HepG2 (cell line): ENCODE measurements around the gene VGLL4. TPM values are rescaled to one million over a fixed set of nuclear protein-coding genes. Genes with fewer than 3 reads are reported as not detected.
A peak's percentile ranks its signal among the peaks of the same experiment; 100 is the strongest.

Experiments
- ATAC-seq: fragments of 200-7000 bp; cut with Tn5 transposase; 3 replicates; pipeline ENCODE4 v1.9.1; 2020; ENCODE audit warnings: mild to moderate bottlenecking, moderate library complexity
- BruUV-seq: library from RNA; stranded (reverse); fragments of 400-500 nt; replicated peaks from 2 replicates; lab custom pipeline; 2021; lab: Mats Ljungman, UMichigan
- CTCF ChIA-PET: fragments of 300-600 bp; formaldehyde crosslinking; extraction: SDS; loops from one replicate; lab custom pipeline; 2021; ENCODE audit warnings: low total read pairs, inconsistent platforms, low intra/inter-chr PET ratio; lab: Yijun Ruan, JAX
- POLR2A ChIA-PET: fragments of 350-600 bp; sonication (Branson Sonifier 250); formaldehyde crosslinking; loops from one replicate; lab custom pipeline; 2020; ENCODE audit warnings: antibody characterized with exemption, inconsistent platforms; lab: Yijun Ruan, JAX
- DNase-seq: peaks from one replicate; pipeline ENCODE4 v3.0.0-alpha.2; 2015; ENCODE audit warnings: low spot score
- FAIRE-seq: peaks from 3 replicates; lab custom pipeline; 2011; peaks lifted over from hg19 to GRCh38; lab: Jason Lieb, UNC
- H2AFZ ChIP-seq: one replicate; pipeline ENCODE4 v1.6.1; 2011; ENCODE audit warnings: low read length, inconsistent platforms
- H3K27ac ChIP-seq: fragments of 300-600 bp; 3 replicates; pipeline ENCODE4 v1.8.0; 2011; ENCODE audit warnings: mixed run types, mild to moderate bottlenecking, mixed read lengths, low read length, inconsistent platforms; ENCODE audit not compliant: insufficient read depth; ENCODE audit errors: extremely low read length
- H3K27me3 ChIP-seq, 2 experiments: fragments of 200-600 bp in 1 of 2; 2 replicates in 1 of 2; 3 replicates in 1 of 2; pipeline versions ENCODE4 v1.6.0 to v1.8.0; 2011; ENCODE audit warnings: low read length in 2 of 2, mild to moderate bottlenecking in 2 of 2, moderate library complexity in 2 of 2, inconsistent platforms in 1 of 2; ENCODE audit not compliant: insufficient read depth in 2 of 2, control insufficient read depth in 1 of 2
- H3K36me3 ChIP-seq, 2 experiments: fragments of 200-600 bp in 1 of 2; replicated peaks in 1 of 2; 2 replicates in 1 of 2; 3 replicates in 1 of 2; pipeline versions ENCODE4 v1.5.1 to v1.8.0; 2011; ENCODE audit warnings: low read length in 2 of 2, inconsistent platforms in 1 of 2; ENCODE audit not compliant: insufficient read depth in 2 of 2, control insufficient read depth in 1 of 2
- H3K4me1 ChIP-seq: 2 replicates; pipeline ENCODE4 v1.5.1; 2012; ENCODE audit warnings: low read length, inconsistent platforms; ENCODE audit not compliant: insufficient read depth
- H3K4me2 ChIP-seq: 2 replicates; pipeline ENCODE4 v1.6.0; 2011; ENCODE audit warnings: low read depth, low read length, inconsistent platforms
- H3K4me3 ChIP-seq, 3 experiments: fragments of 200-600 bp in 1 of 3; sonication (generic), shearing (Covaris generic) in 1 of 3; replicated peaks in 1 of 3; 2 replicates each; pipeline ENCODE4 v1.5.1; 2011 to 2016; ENCODE audit warnings: low read length in 3 of 3, inconsistent platforms in 2 of 3, low read depth in 2 of 3, mild to moderate bottlenecking in 2 of 3, control low read depth in 1 of 3, mixed read lengths in 1 of 3; ENCODE audit not compliant: insufficient read depth in 1 of 3
- H3K79me2 ChIP-seq: one replicate; pipeline ENCODE4 v1.6.1; 2011; ENCODE audit warnings: low read length, inconsistent platforms; ENCODE audit not compliant: insufficient read depth
- H3K9ac ChIP-seq: 2 replicates; pipeline ENCODE4 v1.6.0; 2011; ENCODE audit warnings: mild to moderate bottlenecking, low read depth, low read length, inconsistent platforms; ENCODE audit not compliant: insufficient read depth
- H3K9me3 ChIP-seq: 2 replicates; pipeline ENCODE4 v1.5.1; 2012; ENCODE audit warnings: mild to moderate bottlenecking, low read length
- H4K20me1 ChIP-seq: 2 replicates; pipeline ENCODE4 v1.6.0; 2011; ENCODE audit warnings: inconsistent platforms, mild to moderate bottlenecking, low read length, moderate library complexity; ENCODE audit not compliant: insufficient read depth
- HNF4A ChIP-seq: sonication (generic); formaldehyde crosslinking; IDR thresholded peaks from 2 replicates; pipeline ENCODE4 v1.4.0; 2020; ENCODE audit warnings: missing genetic modification reagents
- KAT7 ChIP-seq: IDR thresholded peaks from 2 replicates; pipeline ENCODE4 v1.6.1; 2018; ENCODE audit warnings: borderline replicate concordance, missing compliant biosample characterization
- LCORL ChIP-seq, 2 experiments: fragments of 450-650 bp in 1 of 2; sonication (generic) in 1 of 2; formaldehyde crosslinking in 1 of 2; IDR thresholded peaks; 2 replicates each; pipeline versions ENCODE4 v1.5.0 to v1.6.1; 2017 to 2020; ENCODE audit warnings: antibody characterized with exemption in 1 of 2, missing genetic modification reagents in 1 of 2
- MEF2D ChIP-seq: sonication (generic); formaldehyde crosslinking; IDR thresholded peaks from 2 replicates; pipeline ENCODE4 v1.5.1; 2020; ENCODE audit warnings: mild to moderate bottlenecking, missing genetic modification reagents
- NR2F2 ChIP-seq: IDR thresholded peaks from 2 replicates; pipeline ENCODE4 v1.6.1; 2012; ENCODE audit warnings: low read depth, inconsistent platforms, borderline replicate concordance
- SKI ChIP-seq: fragments of 450-650 bp; IDR thresholded peaks from one replicate; pipeline ENCODE4 v1.6.1; 2018; ENCODE audit warnings: mild to moderate bottlenecking; ENCODE audit not compliant: partially characterized antibody
- SOX13 ChIP-seq, 3 experiments: fragments of 450-650 bp in 1 of 3; sonication (generic) in 1 of 3; formaldehyde crosslinking in 1 of 3; IDR thresholded peaks in 2 of 3; conservative IDR thresholded peaks in 1 of 3; 2 replicates each; pipeline versions ENCODE4 v1.5.0 to v1.6.1; 2016 to 2020; ENCODE audit warnings: antibody characterized with exemption in 1 of 3, mild to moderate bottlenecking in 1 of 3, missing compliant biosample characterization in 1 of 3, missing genetic modification reagents in 1 of 3, moderate library complexity in 1 of 3
- ZNF569 ChIP-seq: sonication (generic); formaldehyde crosslinking; IDR thresholded peaks from 2 replicates; pipeline ENCODE4 v1.5.0; 2020; ENCODE audit warnings: mild to moderate bottlenecking, missing genetic modification reagents, moderate library complexity, borderline replicate concordance
- ZNF589 ChIP-seq: sonication (generic); formaldehyde crosslinking; conservative IDR thresholded peaks from 2 replicates; pipeline ENCODE4 v1.8.0; 2022; ENCODE audit warnings: mild to moderate bottlenecking, moderate library complexity, missing genetic modification reagents
- WGBS: methylation state at CpG from one replicate; pipeline ENCODE4 v1.1.6; 2017; ENCODE audit warnings: low lambda C conversion rate; 5-methylcytosine and 5-hydroxymethylcytosine counted together
- in situ Hi-C: cut with HindIII; loops from 2 replicates; pipeline ENCODE4 v1.10.0; 2017; ENCODE audit warnings: low pct_unique_long_range_greater_than_20kb; ENCODE audit not compliant: extremely low pct_ligation_motif_present
- intact Hi-C: fragments of 100-400 bp; cut with micrococcal nuclease; formaldehyde crosslinking; loops from one replicate; pipeline ENCODE4 v1.10.0; 2022; ENCODE audit not compliant: unreplicated experiment
- polyA plus RNA-seq, 8 experiments: library from polyadenylated mRNA; depleted of rRNA in 3 of 8; stranded (reverse) in 7 of 8; unstranded in 1 of 8; fragments of >200 nt; fragmentation: Illumina TruSeq in 4 of 8; extraction: Trizol in 4 of 8; gene quantifications; 2 replicates each; pipeline versions ENCODE4 v1.2.1 to v1.2.3, GENCODE V29; 2011 to 2016; ENCODE audit warnings: low read depth in 4 of 8, missing spikeins in 1 of 8, mixed read lengths in 1 of 8; ENCODE audit not compliant: insufficient read depth in 1 of 8
- total RNA-seq, 5 experiments: library from RNA; depleted of rRNA; stranded (reverse); fragments of >200 nt; fragmentation: Illumina TruSeq; extraction: Trizol; gene quantifications; 2 replicates each; pipeline ENCODE4 v1.2.3, GENCODE V29; 2016; ENCODE audit warnings: low read depth in 1 of 5
- TF ChIP-seq, protein P1 (sequence below): sonication (generic); formaldehyde crosslinking; IDR thresholded peaks from 2 replicates; pipeline ENCODE4 v1.4.0; 2020; ENCODE audit warnings: missing genetic modification reagents

VGLL4 gene
- total and polyA plus RNA-seq, 2 of the 13 experiments (the other 11 are each of a cell fraction or from before 2014, with no cell fraction given): 23.2 to 39.0 TPM

DNA sequence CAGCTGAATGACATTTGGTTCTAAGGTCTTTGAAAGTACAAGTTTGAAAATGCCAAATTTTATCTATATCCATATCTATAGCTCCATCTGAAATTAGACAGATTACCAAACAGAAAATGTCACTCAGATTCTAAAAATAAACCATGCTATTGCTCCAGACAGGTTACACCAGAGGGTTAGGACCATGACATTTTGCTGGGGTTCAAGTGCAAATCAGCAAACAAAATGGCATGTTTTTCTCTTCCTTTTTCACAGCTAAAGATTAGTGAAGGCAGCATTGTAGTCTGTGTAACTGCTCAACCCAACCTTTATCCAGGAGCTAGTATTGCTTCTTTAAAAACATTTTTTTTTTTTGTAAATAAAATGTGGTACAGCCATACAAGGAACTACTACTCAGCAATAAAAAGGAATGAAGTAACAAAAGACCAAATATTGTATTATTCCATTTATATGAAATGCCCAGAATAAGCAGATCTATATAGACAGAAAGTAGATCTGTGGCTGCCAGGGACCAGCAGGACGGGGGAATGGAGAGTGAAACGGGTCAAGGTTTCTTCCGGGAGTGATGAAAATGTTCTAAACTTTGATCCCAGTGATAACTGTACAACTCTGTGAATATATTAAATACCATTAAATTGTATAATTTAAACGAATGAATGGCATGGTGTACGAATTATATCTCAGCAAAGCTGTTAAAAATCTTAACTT is 18.2 kb downstream of the VGLL4 start (continued):
- 0 out of 2 replicates have a peak, but pooled peaks have one; percentile 6 for TF ChIP-seq NR2F2
- TF ChIP-seq KAT7 (CRISPR knock-in tag): no peak
- peak; percentile 69 for TF ChIP-seq SKI
- TF ChIP-seq HNF4A (CRISPR knock-in tag): peak; percentile 40; the same call in 1 of the 2 replicates
- no peak for TF ChIP-seq LCORL (IDR thresholded peaks at IDR 0.05)
- TF ChIP-seq LCORL (CRISPR knock-in tag; IDR thresholded peaks at IDR 0.05): 0 out of 2 replicates have a peak, but pooled peaks have one; percentile 26

DNA sequence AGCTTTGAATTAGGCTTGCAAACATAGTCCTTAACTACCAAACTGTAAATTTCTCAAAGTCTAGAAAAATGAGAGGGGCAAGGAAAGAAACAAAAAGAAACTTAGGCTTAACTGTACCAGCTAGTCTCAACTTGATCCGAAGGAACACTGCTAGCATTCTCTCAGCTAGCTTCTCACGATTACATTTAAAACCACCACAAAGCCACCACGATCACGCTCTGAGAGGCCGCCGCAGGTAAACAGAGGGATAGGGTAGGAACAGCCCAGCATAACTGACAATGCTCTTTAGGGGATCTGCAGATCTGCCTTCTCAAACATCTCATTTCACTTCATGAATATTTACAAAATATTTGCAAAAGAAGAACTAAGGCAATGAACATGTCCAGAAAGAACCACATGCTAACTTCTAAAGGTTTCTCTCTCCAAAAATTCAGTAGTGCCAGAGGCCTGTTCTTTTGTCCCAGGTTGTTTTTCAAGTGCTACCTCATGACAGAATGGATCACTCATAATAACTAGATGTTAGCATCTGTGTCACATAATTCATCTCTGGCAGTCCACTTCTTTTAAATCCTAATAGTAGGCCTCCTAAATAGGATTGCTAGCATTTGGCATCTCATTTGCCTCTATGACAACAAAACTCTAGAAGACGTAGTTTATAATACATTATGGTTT is 18.9 kb downstream of the VGLL4 start:
- H3K4me2 ChIP-seq: peak overlapping the region; percentile 65
- TF ChIP-seq ZNF589 (CRISPR knock-in tag): no peak
- TF ChIP-seq, protein P1, sequence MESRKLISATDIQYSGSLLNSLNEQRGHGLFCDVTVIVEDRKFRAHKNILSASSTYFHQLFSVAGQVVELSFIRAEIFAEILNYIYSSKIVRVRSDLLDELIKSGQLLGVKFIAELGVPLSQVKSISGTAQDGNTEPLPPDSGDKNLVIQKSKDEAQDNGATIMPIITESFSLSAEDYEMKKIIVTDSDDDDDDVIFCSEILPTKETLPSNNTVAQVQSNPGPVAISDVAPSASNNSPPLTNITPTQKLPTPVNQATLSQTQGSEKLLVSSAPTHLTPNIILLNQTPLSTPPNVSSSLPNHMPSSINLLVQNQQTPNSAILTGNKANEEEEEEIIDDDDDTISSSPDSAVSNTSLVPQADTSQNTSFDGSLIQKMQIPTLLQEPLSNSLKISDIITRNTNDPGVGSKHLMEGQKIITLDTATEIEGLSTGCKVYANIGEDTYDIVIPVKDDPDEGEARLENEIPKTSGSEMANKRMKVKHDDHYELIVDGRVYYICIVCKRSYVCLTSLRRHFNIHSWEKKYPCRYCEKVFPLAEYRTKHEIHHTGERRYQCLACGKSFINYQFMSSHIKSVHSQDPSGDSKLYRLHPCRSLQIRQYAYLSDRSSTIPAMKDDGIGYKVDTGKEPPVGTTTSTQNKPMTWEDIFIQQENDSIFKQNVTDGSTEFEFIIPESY (CRISPR knock-in tag): peak; percentile 83
- TF ChIP-seq ZNF569 (CRISPR knock-in tag): no peak
- TF ChIP-seq MEF2D: no peak
- TF ChIP-seq SOX13 (IDR thresholded peaks at IDR 0.05): no peak
- TF ChIP-seq SOX13 (CRISPR knock-in tag; conservative IDR thresholded peaks at IDR 0.05 in 1 of 2, IDR thresholded peaks at IDR 0.05 in 1 of 2): peak in 1 of 2 experiments; percentile 14; a peak in 1 of 4 replicates

More for the DNA sequence above, 18.9 kb downstream of the VGLL4 start:
- no peak overlapping the region for H2AFZ ChIP-seq
- no peak for ATAC-seq
- in situ Hi-C loops (no loop called here), intact Hi-C loops (no loop called here)
- H3K4me3 ChIP-seq: no peak overlapping the region; a peak in 1 of 6 replicates
- peaks cover 98% of the 10 kb centered on the region for H3K79me2 ChIP-seq
- DNase-seq: no peak
- BruUV-seq: no TSS peak
- no peaks in the 10 kb centered on the region for H3K27me3 ChIP-seq
- WGBS: 78% methylated on average over 7 of the region's 7 CpGs
- ChIA-PET CTCF (no interaction called here), POLR2A (interaction anchor here (1.8 kb wide), 1 partner anchor 19 kb away, joined by 11 read pairs; the partner anchor contains the start of gene VGLL4)
- H3K36me3 ChIP-seq: no peaks in the 10 kb centered on the region; a peak in 1 of 5 replicates
- no peak for FAIRE-seq
- no peaks in the 10 kb centered on the region for H3K9me3 ChIP-seq
- H3K27ac ChIP-seq: peak overlapping the region; percentile 66
- H3K9ac ChIP-seq: peak overlapping the region; percentile 16; the same call in 1 of the 2 replicates
- H3K4me1 ChIP-seq: peaks cover 91% of the 10 kb centered on the region
- peaks cover 26% of the 10 kb centered on the region; the same call in 1 of the 2 replicates for H4K20me1 ChIP-seq
